ENCODE measurements around the gene YBX1.

DNA sequence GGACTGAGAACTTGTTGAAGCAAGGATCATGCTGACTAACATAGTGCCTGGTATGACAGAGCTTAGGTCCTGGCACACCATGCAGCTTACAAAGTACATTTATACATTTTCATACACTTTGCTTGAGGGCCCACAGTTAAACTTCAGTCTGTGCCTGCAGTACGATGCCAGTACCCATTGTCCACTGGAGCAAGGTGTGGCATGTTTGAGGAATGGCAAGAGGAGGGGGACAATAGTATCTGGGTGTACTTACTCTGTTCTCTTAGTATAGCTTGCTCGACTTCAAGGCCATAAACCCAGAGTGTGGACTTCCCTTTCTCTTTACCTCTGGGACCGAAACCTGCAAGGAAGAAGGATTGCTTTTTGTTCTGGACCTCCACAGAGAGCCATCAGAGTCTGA, 6.8 kb upstream of the YBX1 start:
- TF ChIP-seq, protein P1, sequence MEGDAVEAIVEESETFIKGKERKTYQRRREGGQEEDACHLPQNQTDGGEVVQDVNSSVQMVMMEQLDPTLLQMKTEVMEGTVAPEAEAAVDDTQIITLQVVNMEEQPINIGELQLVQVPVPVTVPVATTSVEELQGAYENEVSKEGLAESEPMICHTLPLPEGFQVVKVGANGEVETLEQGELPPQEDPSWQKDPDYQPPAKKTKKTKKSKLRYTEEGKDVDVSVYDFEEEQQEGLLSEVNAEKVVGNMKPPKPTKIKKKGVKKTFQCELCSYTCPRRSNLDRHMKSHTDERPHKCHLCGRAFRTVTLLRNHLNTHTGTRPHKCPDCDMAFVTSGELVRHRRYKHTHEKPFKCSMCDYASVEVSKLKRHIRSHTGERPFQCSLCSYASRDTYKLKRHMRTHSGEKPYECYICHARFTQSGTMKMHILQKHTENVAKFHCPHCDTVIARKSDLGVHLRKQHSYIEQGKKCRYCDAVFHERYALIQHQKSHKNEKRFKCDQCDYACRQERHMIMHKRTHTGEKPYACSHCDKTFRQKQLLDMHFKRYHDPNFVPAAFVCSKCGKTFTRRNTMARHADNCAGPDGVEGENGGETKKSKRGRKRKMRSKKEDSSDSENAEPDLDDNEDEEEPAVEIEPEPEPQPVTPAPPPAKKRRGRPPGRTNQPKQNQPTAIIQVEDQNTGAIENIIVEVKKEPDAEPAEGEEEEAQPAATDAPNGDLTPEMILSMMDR (conservative IDR thresholded peaks at IDR 0.05; ENCODE audit: low read length) = no peak
- no peak for TF ChIP-seq EZH2phosphoT487 (IDR thresholded peaks at IDR 0.05; ENCODE audit: borderline replicate concordance)

All from Loucy (cell line).